Measurements from ENCODE around the gene NDUFS8.

NDUFS8 gene

GRCh38 chr11:68009391-68010089 is 20.9 kb upstream of the NDUFS8 start:
- DNase-seq: peak; percentile 89 to 92
- TF ChIP-seq POLR2A (IDR thresholded peaks at IDR 0.05; ENCODE audit: low read length): no peak

DNA sequence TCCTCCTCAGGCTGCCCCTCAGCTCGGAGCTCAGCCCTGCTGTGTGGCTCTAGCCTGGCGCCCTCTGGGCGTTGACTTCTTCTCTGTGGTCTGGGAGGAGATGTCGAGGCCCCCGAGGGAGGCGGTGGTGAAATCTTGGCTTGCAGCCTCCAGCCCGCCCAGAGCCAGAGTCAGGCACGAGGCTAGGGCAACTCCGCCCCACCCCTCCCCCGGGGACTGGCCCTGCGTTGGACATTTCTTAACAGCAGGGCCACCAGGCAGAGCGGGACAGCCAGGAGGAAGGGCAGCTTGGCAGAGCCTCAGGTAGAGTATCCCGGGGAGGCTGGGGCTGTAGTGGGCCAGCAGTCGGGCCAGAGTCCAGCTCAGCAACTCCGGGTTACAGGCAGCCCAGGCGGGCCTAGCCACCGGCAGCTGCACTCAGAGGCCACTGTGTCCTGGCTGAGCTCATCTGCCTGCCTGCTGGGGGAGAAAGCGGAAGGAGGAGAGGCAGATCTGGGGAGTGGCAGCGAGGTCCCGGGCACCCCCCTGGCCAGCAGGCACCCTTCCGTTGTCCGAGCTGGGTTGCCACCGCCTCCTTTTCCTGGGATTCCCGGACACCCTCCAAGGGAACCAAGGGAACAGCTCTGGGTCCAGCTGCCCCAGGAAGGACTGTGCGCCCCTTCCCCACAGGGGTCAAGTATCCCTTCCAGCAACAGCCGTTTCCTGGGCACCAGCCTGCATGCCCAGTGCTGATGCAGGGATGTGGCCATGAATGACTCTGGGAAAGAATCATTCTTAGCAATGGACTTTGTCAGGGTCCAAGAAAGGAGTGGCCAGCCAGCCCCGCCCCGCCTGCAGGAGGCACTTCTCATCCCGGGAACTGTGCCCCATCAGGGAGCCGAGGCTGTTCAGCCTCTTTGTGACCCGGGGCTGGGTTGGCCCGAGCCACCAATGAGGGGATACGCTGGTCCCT is 20.1 kb upstream of the NDUFS8 start, which contains the start of gene ALDH3B1:
ALDH3B1 (plus strand) TSS at position 238 of the 952 bp plus-strand sequence. CDS start 4,971 bp downstream, outside the sequence.
- TF ChIP-seq POLR2A (IDR thresholded peaks at IDR 0.05; ENCODE audit: low read length) (peak; percentile 89), GATA1 (IDR thresholded peaks at IDR 0.05; ENCODE audit: low read depth, low read length) (no peak)
- DNase-seq: peak; percentile 97

- no peak for DNase-seq
- no peak for TF ChIP-seq GATA1 (IDR thresholded peaks at IDR 0.05; ENCODE audit: low read depth, low read length)
- TF ChIP-seq POLR2A (IDR thresholded peaks at IDR 0.05; ENCODE audit: low read length): no peak
Observed at GRCh38 chr11:68011051-68011943, 19.2 kb upstream of the NDUFS8 start.

GRCh38 chr11:68012044-68012842 is 18.2 kb upstream of the NDUFS8 start:
- no peak for TF ChIP-seq GATA1 (IDR thresholded peaks at IDR 0.05; ENCODE audit: low read depth, low read length)
- no peak for TF ChIP-seq POLR2A (IDR thresholded peaks at IDR 0.05; ENCODE audit: low read length)
- no peak for DNase-seq

DNA sequence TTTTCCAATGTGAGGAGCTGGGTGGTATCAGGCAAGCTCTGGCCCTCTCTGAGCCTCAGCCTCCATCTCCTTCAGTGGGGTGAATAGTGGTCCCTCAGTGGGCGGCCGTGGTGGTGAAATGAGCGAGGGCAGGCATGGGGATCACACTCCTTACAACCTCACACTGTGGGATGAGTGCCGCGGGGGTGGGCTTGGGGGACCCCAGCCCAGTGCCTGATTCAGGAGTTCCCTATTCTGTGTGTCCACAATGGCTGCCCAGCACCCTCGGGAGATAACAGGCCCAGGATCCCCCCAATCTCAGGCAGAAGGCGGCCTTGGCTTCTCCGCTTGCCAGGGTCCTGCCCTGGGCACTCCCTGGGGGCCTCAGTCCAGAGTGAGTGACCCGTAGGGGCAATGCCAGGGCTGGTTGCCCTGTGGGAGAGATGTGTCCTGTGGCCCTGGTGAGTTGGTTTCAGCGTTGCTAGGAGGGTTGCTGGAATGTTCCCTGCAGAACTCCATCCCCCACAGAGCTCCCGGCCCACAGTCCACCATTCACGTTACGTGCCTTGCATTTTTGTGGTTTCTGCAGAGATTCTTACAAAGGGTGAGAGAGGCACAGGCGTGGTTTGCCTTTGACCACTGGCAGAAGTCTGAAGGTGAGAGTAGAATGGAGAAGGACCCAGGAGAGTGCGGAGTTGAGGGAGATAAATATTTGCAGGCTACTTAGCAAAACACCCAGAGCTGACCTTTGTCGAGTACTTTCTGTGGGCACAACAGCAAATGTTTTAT is 17.5 kb upstream of the NDUFS8 start:
- no peak for TF ChIP-seq POLR2A (IDR thresholded peaks at IDR 0.05; ENCODE audit: low read length)
- TF ChIP-seq GATA1 (IDR thresholded peaks at IDR 0.05; ENCODE audit: low read depth, low read length): no peak
- no peak for DNase-seq

DNA sequence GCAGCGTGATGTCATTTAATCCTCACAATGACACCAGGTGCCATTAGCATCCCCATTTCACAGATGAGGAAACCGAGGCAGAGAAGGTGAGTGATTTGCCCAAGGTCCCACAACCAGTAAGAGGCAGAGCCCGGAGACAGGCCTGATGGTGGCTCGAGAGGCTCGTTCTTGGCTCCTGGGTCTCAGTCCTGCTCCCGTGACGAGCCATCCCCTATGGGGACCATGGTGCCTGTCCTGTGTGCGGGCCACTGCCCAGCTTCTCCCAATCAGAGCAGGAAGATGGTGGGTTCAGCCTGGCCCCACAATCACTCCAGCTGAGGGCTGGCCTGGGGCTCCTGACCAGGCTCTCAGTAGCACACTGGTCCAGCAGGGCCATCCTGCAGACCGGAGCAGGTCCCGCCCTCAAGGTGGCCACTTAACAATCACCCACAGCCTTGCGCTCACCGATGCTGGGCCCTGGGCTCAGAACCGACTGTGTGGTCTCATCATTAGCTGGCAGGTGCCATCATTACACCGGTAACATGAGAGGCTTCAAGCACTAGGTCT is 16.8 kb upstream of the NDUFS8 start:
- TF ChIP-seq POLR2A (IDR thresholded peaks at IDR 0.05; ENCODE audit: low read length) (no peak), GATA1 (IDR thresholded peaks at IDR 0.05; ENCODE audit: low read depth, low read length) (no peak)
- DNase-seq: no peak

GRCh38 chr11:68014157-68014946 is 16.1 kb upstream of the NDUFS8 start:
- DNase-seq: peak in 1 of 2 experiments; percentile 20
- TF ChIP-seq GATA1 (IDR thresholded peaks at IDR 0.05; ENCODE audit: low read depth, low read length): no peak
- peak; percentile 49 for TF ChIP-seq POLR2A (IDR thresholded peaks at IDR 0.05; ENCODE audit: low read length)

DNA sequence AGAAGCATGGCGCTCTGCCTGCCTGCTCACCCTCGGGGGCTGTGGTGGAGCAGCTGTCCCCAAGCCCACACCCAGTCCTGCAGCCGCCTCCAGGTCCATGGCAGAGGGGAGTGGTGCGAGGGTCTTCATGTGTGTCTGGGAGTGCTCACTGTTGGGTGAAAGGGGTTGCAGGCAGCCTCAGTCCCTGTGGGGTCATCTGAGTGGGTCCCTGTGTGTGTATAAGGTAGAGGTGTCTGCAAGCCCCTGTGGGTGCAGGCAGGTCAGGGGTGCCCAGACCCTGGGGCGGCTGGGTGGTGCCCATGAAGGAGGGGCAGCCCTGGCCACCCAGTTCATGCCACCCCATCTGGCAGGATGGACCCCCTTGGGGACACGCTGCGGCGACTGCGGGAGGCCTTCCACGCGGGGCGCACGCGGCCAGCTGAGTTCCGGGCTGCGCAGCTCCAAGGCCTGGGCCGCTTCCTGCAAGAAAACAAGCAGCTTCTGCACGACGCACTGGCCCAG is 15.5 kb upstream of the NDUFS8 start:
- peak; percentile 9 for TF ChIP-seq POLR2A (IDR thresholded peaks at IDR 0.05; ENCODE audit: low read length)
- TF ChIP-seq GATA1 (IDR thresholded peaks at IDR 0.05; ENCODE audit: low read depth, low read length): no peak
- no peak for DNase-seq

DNA sequence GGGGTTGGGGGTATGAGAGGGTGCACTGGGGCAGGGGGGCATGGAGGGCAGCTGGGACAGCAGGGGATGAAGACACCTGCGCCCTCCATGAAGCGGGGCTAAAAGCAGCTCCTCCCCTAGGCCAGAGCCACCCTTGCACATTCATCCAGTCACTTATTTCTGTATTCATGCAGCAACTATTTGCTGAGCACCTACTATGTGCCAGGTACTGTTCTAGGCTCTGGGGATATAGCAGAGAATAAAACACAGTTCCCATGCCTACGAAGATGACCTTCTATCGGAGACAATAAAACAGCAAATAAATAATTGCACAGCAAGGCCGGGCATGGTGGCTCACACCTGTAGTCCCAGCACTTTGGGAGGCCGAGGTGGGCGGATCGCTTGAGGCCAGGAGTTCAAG is 15.0 kb upstream of the NDUFS8 start:
- DNase-seq: no peak
- TF ChIP-seq POLR2A (IDR thresholded peaks at IDR 0.05; ENCODE audit: low read length) (no peak), GATA1 (IDR thresholded peaks at IDR 0.05; ENCODE audit: low read depth, low read length) (no peak)

DNA sequence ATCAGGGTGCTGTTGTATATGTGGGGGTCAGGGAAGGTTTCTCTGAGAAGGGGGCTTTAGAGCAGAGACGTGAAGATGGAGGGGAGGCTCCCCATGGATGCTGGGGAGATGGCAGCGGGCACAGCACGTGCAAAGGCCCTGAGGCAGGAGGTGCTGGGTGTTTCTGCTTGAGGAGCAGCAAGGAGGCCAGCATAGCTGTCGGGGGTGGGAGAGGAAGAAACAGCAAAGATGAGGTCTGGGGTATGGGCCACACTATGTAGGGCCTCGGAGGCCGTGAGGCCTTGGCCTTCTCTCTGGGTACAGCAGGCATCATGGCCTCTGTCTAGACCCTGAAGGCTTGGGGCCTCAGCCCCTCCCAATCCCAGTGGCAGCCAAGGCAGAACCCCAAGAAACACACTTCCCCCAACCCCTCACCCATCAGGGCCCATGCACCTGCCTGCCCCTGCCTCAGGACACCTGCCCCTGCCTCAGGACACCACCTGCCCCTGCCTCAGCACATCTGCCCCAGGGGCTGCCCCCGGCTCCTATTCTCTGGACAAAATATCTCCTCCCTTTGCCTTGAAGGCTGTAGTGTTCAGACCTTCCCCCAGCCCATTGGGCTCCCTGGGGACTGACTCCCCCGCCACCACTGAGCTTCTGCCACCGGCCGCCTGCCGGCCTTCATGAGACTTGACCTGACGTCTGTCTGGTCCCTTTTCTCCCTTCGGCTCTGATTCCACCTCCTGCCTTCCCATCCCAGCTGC is 14.1 kb upstream of the NDUFS8 start:
- DNase-seq: no peak
- TF ChIP-seq POLR2A (IDR thresholded peaks at IDR 0.05; ENCODE audit: low read length) (no peak), GATA1 (IDR thresholded peaks at IDR 0.05; ENCODE audit: low read depth, low read length) (no peak)

All from erythroblast (primary cell).